IMR-90 (cell line): ENCODE measurements around the gene OSBP2. TPM values are rescaled to one million over a fixed set of nuclear protein-coding genes. Genes with fewer than 3 reads are reported as not detected.

ENCODE experiments used
- ATAC-seq: fragments of 200-7000 bp; cut with Tn5 transposase; 2 replicates; pipeline ENCODE4 v1.9.1; 2020; ENCODE audit warnings: low read depth, mild to moderate bottlenecking, moderate library complexity
- BruUV-seq: library from RNA; stranded (reverse); fragments of 400-500 nt; replicated peaks from 2 replicates; lab custom pipeline; 2021; lab: Mats Ljungman, UMichigan
- CTCF ChIA-PET: fragments of 300-600 bp; formaldehyde crosslinking; extraction: SDS; loops from one replicate; lab custom pipeline; 2021; ENCODE audit warnings: antibody characterized with exemption; lab: Yijun Ruan, JAX
- POLR2A ChIA-PET: fragments of 300-600 bp; sonication (Branson Sonifier 250); formaldehyde crosslinking; loops from one replicate; lab custom pipeline; 2022; ENCODE audit warnings: antibody characterized with exemption; ENCODE audit not compliant: unreplicated experiment; lab: Charles Lee
- DNase-seq: peaks from one replicate; pipeline ENCODE4 v3.0.0; 2013
- H2AFZ ChIP-seq: replicated peaks from 2 replicates; pipeline ENCODE3; 2013; ENCODE audit warnings: low read length, mild to moderate bottlenecking; ENCODE audit not compliant: poor library complexity
- H2AK5ac ChIP-seq: 2 replicates; pipeline ENCODE4 v1.6.1; 2013; ENCODE audit warnings: low read depth, low read length, inconsistent platforms
- H2AK9ac ChIP-seq: replicated peaks from 2 replicates; pipeline ENCODE3; 2013; ENCODE audit warnings: mild to moderate bottlenecking, low read depth, low read length, moderate library complexity; ENCODE audit not compliant: poor library complexity
- H2BK120ac ChIP-seq: 2 replicates; pipeline ENCODE4 v1.6.1; 2013; ENCODE audit warnings: low read depth, low read length, inconsistent platforms
- H2BK15ac ChIP-seq: 3 replicates; pipeline ENCODE4 v1.6.1; 2013; ENCODE audit warnings: low read depth, low read length, inconsistent platforms
- H2BK20ac ChIP-seq: 2 replicates; pipeline ENCODE4 v1.6.1; 2013; ENCODE audit warnings: low read depth, mild to moderate bottlenecking, inconsistent platforms, low read length, moderate library complexity
- H2BK5ac ChIP-seq: 2 replicates; pipeline ENCODE4 v1.6.1; 2013; ENCODE audit warnings: mild to moderate bottlenecking, low read depth, low read length, inconsistent platforms; ENCODE audit not compliant: poor library complexity, severe bottlenecking
- H3K14ac ChIP-seq: replicated peaks from 2 replicates; pipeline ENCODE4 v1.6.1; 2013; ENCODE audit warnings: low read depth, low read length, inconsistent platforms
- H3K18ac ChIP-seq: 2 replicates; pipeline ENCODE4 v1.6.1; 2013; ENCODE audit warnings: low read depth, low read length, control low read depth
- H3K23ac ChIP-seq: 2 replicates; pipeline ENCODE4 v1.6.1; 2013; ENCODE audit warnings: low read depth, low read length, inconsistent platforms
- H3K27ac ChIP-seq: 2 replicates; pipeline ENCODE4 v1.5.1; 2013; ENCODE audit warnings: mild to moderate bottlenecking, control low read depth, low read length; ENCODE audit not compliant: insufficient read depth
- H3K27me3 ChIP-seq: 2 replicates; pipeline ENCODE4 v1.6.1; 2013; ENCODE audit warnings: low read length; ENCODE audit not compliant: control insufficient read depth, insufficient read depth
- H3K36me3 ChIP-seq: 2 replicates; pipeline ENCODE4 v1.6.1; 2013; ENCODE audit warnings: low read length, mixed read lengths; ENCODE audit not compliant: control insufficient read depth, insufficient read depth
- H3K4ac ChIP-seq: 2 replicates; pipeline ENCODE4 v1.6.1; 2013; ENCODE audit warnings: low read depth, low read length, inconsistent platforms
- H3K4me1 ChIP-seq: 2 replicates; pipeline ENCODE4 v1.6.1; 2013; ENCODE audit warnings: low read length, mixed read lengths; ENCODE audit not compliant: control insufficient read depth, insufficient read depth
- H3K4me2 ChIP-seq: 2 replicates; pipeline ENCODE4 v1.6.1; 2013; ENCODE audit warnings: low read depth, mild to moderate bottlenecking, control low read depth, low read length, moderate library complexity
- H3K4me3 ChIP-seq: 2 replicates; pipeline ENCODE4 v1.5.1; 2013; ENCODE audit warnings: low read depth, mild to moderate bottlenecking, control low read depth, low read length, moderate library complexity; ENCODE audit not compliant: insufficient read depth
- H3K56ac ChIP-seq: 2 replicates; pipeline ENCODE4 v1.6.1; 2013; ENCODE audit warnings: low read length, inconsistent platforms; ENCODE audit not compliant: insufficient read depth; ENCODE audit errors: extremely low read depth
- H3K79me1 ChIP-seq, 2 experiments: 2 replicates each; pipeline ENCODE4 v1.6.1; 2013; ENCODE audit warnings: low read length in 2 of 2, inconsistent platforms in 1 of 2, low read depth in 1 of 2
- H3K9ac ChIP-seq: 2 replicates; pipeline ENCODE4 v1.6.1; 2013; ENCODE audit warnings: low read depth, low read length, control low read depth
- H3K9me1 ChIP-seq: 2 replicates; pipeline ENCODE4 v1.6.1; 2013; ENCODE audit warnings: low read length, inconsistent platforms; ENCODE audit not compliant: insufficient read depth
- H3K9me3 ChIP-seq: 2 replicates; pipeline ENCODE4 v1.6.1; 2013; ENCODE audit warnings: low read length; ENCODE audit not compliant: control insufficient read depth, insufficient read depth
- H4K20me1 ChIP-seq: 2 replicates; pipeline ENCODE4 v1.6.1; 2013; ENCODE audit warnings: low read length, inconsistent platforms; ENCODE audit not compliant: insufficient read depth
- H4K5ac ChIP-seq: 2 replicates; pipeline ENCODE4 v1.6.1; 2013; ENCODE audit warnings: mild to moderate bottlenecking, low read depth, low read length, control low read depth
- H4K8ac ChIP-seq, 2 experiments: 2 replicates each; pipeline ENCODE4 v1.6.1; 2013; ENCODE audit warnings: low read depth in 2 of 2, low read length in 2 of 2, control low read depth in 1 of 2, inconsistent platforms in 1 of 2
- H4K91ac ChIP-seq: 2 replicates; pipeline ENCODE4 v1.6.1; 2013; ENCODE audit warnings: low read depth, low read length, inconsistent platforms; ENCODE audit not compliant: insufficient read depth
- CHD1 ChIP-seq: IDR thresholded peaks from 2 replicates; pipeline ENCODE4 v1.6.1; 2012; ENCODE audit warnings: low read depth, low read length, improper control_type of control experiment
- MAFK ChIP-seq: IDR thresholded peaks from 2 replicates; pipeline ENCODE4 v1.6.1; 2012; ENCODE audit warnings: low read depth, low read length, improper control_type of control experiment
- MAZ ChIP-seq: IDR thresholded peaks from 2 replicates; pipeline ENCODE4 v1.6.1; 2012; ENCODE audit warnings: low read depth, mild to moderate bottlenecking, low read length, improper control_type of control experiment, moderate library complexity, borderline replicate concordance
- SMC3 ChIP-seq: fragments of 150-350 bp; IDR thresholded peaks from 2 replicates; pipeline ENCODE4 v1.6.1; 2016; ENCODE audit warnings: low read depth, mild to moderate bottlenecking, antibody characterized with exemption, low read length, moderate library complexity
- WGBS, 2 experiments: methylation state at CpG; one replicate each; pipeline versions ENCODE4 v1.1.5 to v1.1.7; 2013; ENCODE audit warnings: missing lambda C conversion rate in 2 of 2; ENCODE audit not compliant: insufficient read length in 1 of 2; ENCODE audit errors: extremely low coverage in 2 of 2; 5-methylcytosine and 5-hydroxymethylcytosine counted together
- dilution Hi-C: fragments of 300-500 bp; cut with HindIII; formaldehyde crosslinking; loops from one replicate; pipeline ENCODE4 v1.14.3; 2018; ENCODE audit warnings: low sequenced_read_pairs; ENCODE audit not compliant: unreplicated experiment
- in situ Hi-C: fragments of 300-500 bp; cut with MboI; formaldehyde crosslinking; loops from 3 replicates; pipeline ENCODE4 v1.14.3; 2019; ENCODE audit warnings: low sequenced_read_pairs, inconsistent platforms, mixed read lengths
- intact Hi-C: fragments of 100-400 bp; cut with micrococcal nuclease; formaldehyde crosslinking; loops from 2 replicates; pipeline ENCODE4 v1.10.0; 2022
- polyA plus RNA-seq, 3 experiments: library from polyadenylated mRNA; depleted of rRNA; stranded (reverse); fragments of >200 nt; gene quantifications; 2 replicates each; pipeline ENCODE4 v1.2.3, GENCODE V29; 2012; ENCODE audit warnings: low replicate concordance in 1 of 3
- total RNA-seq: library from RNA; depleted of rRNA; stranded (reverse); fragments of >200 nt; gene quantifications from 2 replicates; pipeline ENCODE4 v1.2.3, GENCODE V29; 2012
- TF ChIP-seq, protein P1 (sequence below): conservative IDR thresholded peaks from 2 replicates; pipeline ENCODE4 v1.5.1; 2012; ENCODE audit warnings: mild to moderate bottlenecking, low read depth, low read length, improper control_type of control experiment

The OSBP2 gene
- total and polyA plus RNA-seq, 2 of the 4 experiments (the other 2 are of a cell fraction), result 1.8 to 2.2 TPM

DNA sequence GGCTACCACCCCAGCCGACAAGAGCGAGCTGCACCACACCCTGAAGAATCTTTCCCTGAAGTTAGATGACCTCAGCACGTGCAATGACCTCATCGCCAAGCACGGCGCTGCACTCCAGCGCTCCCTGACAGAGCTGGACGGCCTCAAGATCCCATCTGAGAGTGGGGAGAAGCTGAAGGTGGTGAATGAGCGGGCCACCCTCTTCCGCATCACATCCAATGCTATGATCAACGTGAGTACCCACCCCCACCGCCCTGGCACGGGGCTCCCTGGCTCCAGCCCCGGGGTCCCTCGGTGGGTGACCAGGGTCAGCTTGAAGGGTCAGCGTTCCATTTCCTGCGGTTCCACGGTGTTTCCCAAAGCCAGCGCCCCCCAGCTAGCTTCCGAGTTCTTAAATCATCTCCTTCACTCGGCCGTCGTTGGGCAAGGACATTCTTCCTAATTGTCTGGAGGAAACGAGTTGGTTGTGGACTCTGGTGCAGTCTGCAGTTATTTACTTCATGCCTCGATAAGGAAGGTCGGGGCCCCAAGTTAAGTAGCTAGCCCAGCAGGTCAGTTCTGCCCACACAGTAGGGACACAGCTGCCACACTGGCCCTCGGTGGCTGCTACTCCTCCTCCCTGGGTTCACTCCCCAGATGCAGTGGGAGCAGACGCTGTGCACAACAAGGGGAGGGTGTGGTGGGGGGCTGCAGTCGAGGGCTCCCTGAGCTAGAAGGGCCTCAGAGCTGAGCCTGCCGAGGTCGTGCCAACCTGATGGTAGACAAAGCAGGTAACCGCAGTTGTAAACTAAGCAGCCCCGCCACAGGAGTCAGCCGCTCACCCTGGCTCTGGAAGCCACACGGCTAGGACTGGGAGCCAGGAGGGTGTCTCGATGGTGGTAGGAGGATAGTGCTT, 176.0 kb downstream of the OSBP2 start:
- no peaks in the 10 kb centered on the region for H3K79me1 ChIP-seq
- no peaks in the 10 kb centered on the region for H3K36me3 ChIP-seq
- POLR2A ChIA-PET, result no interaction called here
- dilution Hi-C loops (no loop called here), intact Hi-C loops (no loop called here), in situ Hi-C loops (no loop called here)
- H4K5ac ChIP-seq, result no peak overlapping the region
- TF ChIP-seq, protein P1, sequence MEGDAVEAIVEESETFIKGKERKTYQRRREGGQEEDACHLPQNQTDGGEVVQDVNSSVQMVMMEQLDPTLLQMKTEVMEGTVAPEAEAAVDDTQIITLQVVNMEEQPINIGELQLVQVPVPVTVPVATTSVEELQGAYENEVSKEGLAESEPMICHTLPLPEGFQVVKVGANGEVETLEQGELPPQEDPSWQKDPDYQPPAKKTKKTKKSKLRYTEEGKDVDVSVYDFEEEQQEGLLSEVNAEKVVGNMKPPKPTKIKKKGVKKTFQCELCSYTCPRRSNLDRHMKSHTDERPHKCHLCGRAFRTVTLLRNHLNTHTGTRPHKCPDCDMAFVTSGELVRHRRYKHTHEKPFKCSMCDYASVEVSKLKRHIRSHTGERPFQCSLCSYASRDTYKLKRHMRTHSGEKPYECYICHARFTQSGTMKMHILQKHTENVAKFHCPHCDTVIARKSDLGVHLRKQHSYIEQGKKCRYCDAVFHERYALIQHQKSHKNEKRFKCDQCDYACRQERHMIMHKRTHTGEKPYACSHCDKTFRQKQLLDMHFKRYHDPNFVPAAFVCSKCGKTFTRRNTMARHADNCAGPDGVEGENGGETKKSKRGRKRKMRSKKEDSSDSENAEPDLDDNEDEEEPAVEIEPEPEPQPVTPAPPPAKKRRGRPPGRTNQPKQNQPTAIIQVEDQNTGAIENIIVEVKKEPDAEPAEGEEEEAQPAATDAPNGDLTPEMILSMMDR, result no peak
- TF ChIP-seq MAFK, result no peak
- no peak for TF ChIP-seq CHD1
- TF ChIP-seq SMC3, result no peak
- no peak for TF ChIP-seq MAZ
- no peak overlapping the region for H2BK20ac ChIP-seq
- no peak overlapping the region for H3K23ac ChIP-seq
- no peaks in the 10 kb centered on the region for H3K9me3 ChIP-seq
- H3K27me3 ChIP-seq, result no peaks in the 10 kb centered on the region
- no peak overlapping the region for H3K4me2 ChIP-seq
- no peak overlapping the region for H4K8ac ChIP-seq
- no peak overlapping the region for H3K18ac ChIP-seq
- CTCF ChIA-PET, result no interaction called here
- no TSS peak for BruUV-seq
- no peak overlapping the region for H3K14ac ChIP-seq
- no peak overlapping the region for H3K4me3 ChIP-seq
- ATAC-seq (no peak), DNase-seq (no peak)
- no peak overlapping the region for H2BK120ac ChIP-seq
- H3K9ac ChIP-seq, result no peak overlapping the region
- H3K27ac ChIP-seq, result no peak overlapping the region
- H2AK5ac ChIP-seq, result no peak overlapping the region
- 87% methylated on average over 11 of the region's 36 CpGs; no CpG with 5 or more reads in 1 of the 2 experiments for WGBS, 2 experiments
- H4K20me1 ChIP-seq, result no peaks in the 10 kb centered on the region; the same call in 1 of the 2 replicates
- no peak overlapping the region for H2BK5ac ChIP-seq
- H2AK9ac ChIP-seq, result no peak overlapping the region
- H2AFZ ChIP-seq, result no peak overlapping the region
- no peak overlapping the region for H2BK15ac ChIP-seq
- H3K56ac ChIP-seq, result no peak overlapping the region
- peaks cover 4% of the 10 kb centered on the region; the same call in 1 of the 2 replicates for H3K4me1 ChIP-seq
- H4K91ac ChIP-seq, result no peak overlapping the region
- no peaks in the 10 kb centered on the region for H3K9me1 ChIP-seq
- no peak overlapping the region for H3K4ac ChIP-seq
